ENCODE results near the gene AFF1.

GRCh38 chr4:87103086-87103485, 168.3 kb downstream of the AFF1 start:
- no peak for TF ChIP-seq EZH2phosphoT487 (IDR thresholded peaks at IDR 0.05; ENCODE audit: insufficient read depth, low read depth)
- no peak for TF ChIP-seq EZH2 (IDR thresholded peaks at IDR 0.05; ENCODE audit: insufficient read depth, poor library complexity, severe bottlenecking)

Data from GM23248 (cell line).